Transverse colon (tissue), 4 donors: Measurements from ENCODE around the gene GALNT8. TPM values are rescaled to one million over a fixed set of nuclear protein-coding genes. Genes with fewer than 3 reads are reported as not detected.

ENCODE experiments used
- DNase-seq: peaks from one replicate; pipeline ENCODE4 v3.0.0-alpha.2; 2019
- H3K27ac ChIP-seq, 4 donors: fragments of 200-600 bp; sonication (generic); 2 replicates each; pipeline ENCODE4 v1.5.1; 2016 to 2018; ENCODE audit warnings: inconsistent platforms in 4 of 4
- H3K27me3 ChIP-seq: fragments of 200-600 bp; sonication (generic); 2 replicates; pipeline ENCODE4 v1.5.1; 2017; ENCODE audit warnings: inconsistent platforms
- H3K36me3 ChIP-seq, 4 donors: fragments of 200-600 bp; sonication (generic); 2 replicates each; pipeline ENCODE4 v1.5.1; 2017 to 2019; ENCODE audit warnings: inconsistent platforms in 4 of 4
- H3K4me1 ChIP-seq, 4 donors: fragments of 200-600 bp; sonication (generic); 2 replicates each; pipeline ENCODE4 v1.5.1; 2017 to 2020; ENCODE audit warnings: inconsistent platforms in 4 of 4
- H3K4me3 ChIP-seq, 4 donors: fragments of 200-600 bp; sonication (generic); 1 replicate in 1 of 4; 2 replicates in 3 of 4; pipeline versions ENCODE4 v1.5.1 to v1.6.1; 2017 to 2019; ENCODE audit warnings: inconsistent platforms in 4 of 4
- H3K9me3 ChIP-seq, 2 donors: fragments of 200-600 bp; sonication (generic); 2 replicates each; pipeline ENCODE4 v1.5.1; 2017 to 2019; ENCODE audit warnings: inconsistent platforms in 2 of 2
- EP300 ChIP-seq: sonication (generic); formaldehyde crosslinking; IDR thresholded peaks from one replicate; pipeline ENCODE4 v1.6.1; 2017; ENCODE audit warnings: antibody characterized with exemption, low read depth
- POLR2A ChIP-seq: fragments of 450-650 bp; IDR thresholded peaks from one replicate; pipeline ENCODE4 v1.6.1; 2016; ENCODE audit warnings: antibody characterized with exemption, mild to moderate bottlenecking, moderate library complexity
- POLR2AphosphoS5 ChIP-seq, 3 donors: sonication (generic); formaldehyde crosslinking; IDR thresholded peaks; one replicate each; pipeline ENCODE4 v1.6.1; 2016; ENCODE audit warnings: antibody characterized with exemption in 3 of 3
- WGBS, 2 donors: methylation state at CpG; one replicate each; pipeline ENCODE4 v1.1.5; 2018; ENCODE audit warnings: low coverage in 1 of 2; 5-methylcytosine and 5-hydroxymethylcytosine counted together
- in situ Hi-C, 4 donors: fragments of 200-750 bp; cut with MboI; loops; one replicate each; pipeline versions ENCODE4 v1.15.0 to v1.15.1; 2017; ENCODE audit warnings: low sequenced_read_pairs in 3 of 4, low pct_ligation_motif_present in 1 of 4, low pct_unique_long_range_greater_than_20kb in 1 of 4
- intact Hi-C: fragments of 100-400 bp; cut with DNase I; formaldehyde crosslinking; loops from one replicate; pipeline ENCODE4 v1.15.1; 2023; ENCODE audit warnings: low total_unique reads
- total RNA-seq, 4 donors: library from RNA; depleted of rRNA; stranded (reverse); fragments of >200 nt; gene quantifications; one replicate each; pipeline ENCODE4 v1.1.0, GENCODE V29; 2016
- TF ChIP-seq, protein P1 (sequence below), 5 experiments: fragments of 200-600 bp in 3 of 5; fragments of 450-650 bp in 2 of 5; sonication (generic) in 3 of 5; IDR thresholded peaks; 1 replicate in 2 of 5; 2 replicates in 3 of 5; pipeline ENCODE4 v1.5.1; 2016 to 2017; ENCODE audit warnings: antibody characterized with exemption in 5 of 5, inconsistent platforms in 3 of 5, mild to moderate bottlenecking in 2 of 5, moderate library complexity in 1 of 5

GALNT8 gene
- total RNA-seq, 4 donors from 2014 or later = 3.5 to 43.2 (median 14.2) TPM

- H3K27ac ChIP-seq = no peak overlapping the region
- no peaks in the 10 kb centered on the region for H3K36me3 ChIP-seq
- no peaks in the 10 kb centered on the region for H3K9me3 ChIP-seq
- TF ChIP-seq POLR2A = no peak
- no peak for TF ChIP-seq POLR2AphosphoS5 (IDR thresholded peaks at IDR 0.05)
- H3K27me3 ChIP-seq = no peaks in the 10 kb centered on the region
- in situ Hi-C loops = no loop called here
- H3K4me1 ChIP-seq = no peaks in the 10 kb centered on the region
- intact Hi-C loops = no loop called here
- no peak for DNase-seq
- H3K4me3 ChIP-seq = no peak overlapping the region
These were observed 80.4 kb downstream of the GALNT8 start for GRCh38 chr12:4800555-4800954.

GRCh38 chr12:4802841-4803240 is 82.6 kb downstream of the GALNT8 start:
- DNase-seq = no peak
- Histone ChIP-seq H3K27me3 (peaks cover 15% of the 10 kb centered on the region), H3K9me3 (no peaks in the 10 kb centered on the region), H3K27ac (no peak overlapping the region), H3K4me3 (no peak overlapping the region), H3K4me1 (no peaks in the 10 kb centered on the region), H3K36me3 (no peaks in the 10 kb centered on the region)
- intact Hi-C loops (no loop called here), in situ Hi-C loops (no loop called here)
- 77% methylated on average over 2 of the region's 2 CpGs; no CpG with 5 or more reads in 1 of the 2 donors for WGBS, 2 donors
- TF ChIP-seq POLR2A (no peak), EP300 (no peak), POLR2AphosphoS5 (IDR thresholded peaks at IDR 0.05) (no peak)
- TF ChIP-seq, protein P1, sequence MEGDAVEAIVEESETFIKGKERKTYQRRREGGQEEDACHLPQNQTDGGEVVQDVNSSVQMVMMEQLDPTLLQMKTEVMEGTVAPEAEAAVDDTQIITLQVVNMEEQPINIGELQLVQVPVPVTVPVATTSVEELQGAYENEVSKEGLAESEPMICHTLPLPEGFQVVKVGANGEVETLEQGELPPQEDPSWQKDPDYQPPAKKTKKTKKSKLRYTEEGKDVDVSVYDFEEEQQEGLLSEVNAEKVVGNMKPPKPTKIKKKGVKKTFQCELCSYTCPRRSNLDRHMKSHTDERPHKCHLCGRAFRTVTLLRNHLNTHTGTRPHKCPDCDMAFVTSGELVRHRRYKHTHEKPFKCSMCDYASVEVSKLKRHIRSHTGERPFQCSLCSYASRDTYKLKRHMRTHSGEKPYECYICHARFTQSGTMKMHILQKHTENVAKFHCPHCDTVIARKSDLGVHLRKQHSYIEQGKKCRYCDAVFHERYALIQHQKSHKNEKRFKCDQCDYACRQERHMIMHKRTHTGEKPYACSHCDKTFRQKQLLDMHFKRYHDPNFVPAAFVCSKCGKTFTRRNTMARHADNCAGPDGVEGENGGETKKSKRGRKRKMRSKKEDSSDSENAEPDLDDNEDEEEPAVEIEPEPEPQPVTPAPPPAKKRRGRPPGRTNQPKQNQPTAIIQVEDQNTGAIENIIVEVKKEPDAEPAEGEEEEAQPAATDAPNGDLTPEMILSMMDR (IDR thresholded peaks at IDR 0.05) = no peak

DNA sequence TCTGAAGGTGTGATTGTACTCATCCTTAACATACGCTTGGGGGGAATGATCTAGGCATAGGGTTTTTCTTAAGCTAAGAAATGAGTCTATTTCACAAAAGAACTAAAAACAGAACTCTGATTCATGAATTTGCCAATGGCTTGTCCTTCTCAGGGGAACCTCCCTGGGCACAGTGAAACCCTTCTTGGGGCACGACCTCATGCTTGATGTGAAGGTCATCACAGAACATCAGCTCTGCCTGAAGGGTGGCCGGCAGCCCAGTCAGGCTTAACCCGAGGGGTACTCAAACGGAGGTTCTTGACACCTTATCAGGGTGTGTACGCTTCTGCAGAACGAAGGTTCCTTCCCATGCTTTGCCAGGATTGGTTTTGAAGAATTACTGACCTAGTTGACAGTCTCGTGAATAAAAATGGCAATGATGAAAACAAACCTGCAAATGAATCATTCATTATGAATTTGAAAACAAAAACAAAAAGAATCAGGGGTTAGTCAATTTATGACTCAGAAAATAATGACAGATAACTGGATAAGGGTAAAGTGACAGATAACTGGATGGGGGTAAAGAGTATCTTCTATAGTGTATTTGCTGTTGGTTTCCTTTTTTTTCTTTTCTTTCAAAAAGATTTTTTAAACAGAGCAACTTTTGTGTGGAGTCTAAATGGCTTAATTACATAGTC is 86.4 kb downstream of the GALNT8 start:
- Histone ChIP-seq H3K27ac (no peak overlapping the region), H3K9me3 (no peaks in the 10 kb centered on the region), H3K4me3 (no peak overlapping the region), H3K4me1 (peaks cover 0 to 17% (median 8%) of the 10 kb centered on the region in 4 donors), H3K36me3 (no peaks in the 10 kb centered on the region), H3K27me3 (peaks cover 50% of the 10 kb centered on the region)
- 65% methylated on average over 3 to 8 of the region's 8 CpGs for WGBS, 2 donors
- intact Hi-C loops (no loop called here), in situ Hi-C loops (no loop called here)
- DNase-seq = no peak
- TF ChIP-seq EP300 (no peak), POLR2AphosphoS5 (IDR thresholded peaks at IDR 0.05) (no peak), POLR2A (no peak)
- TF ChIP-seq, protein P1 (IDR thresholded peaks at IDR 0.05) = no peak

GRCh38 chr12:4807116-4807783 is 87.0 kb downstream of the GALNT8 start:
- no peak for DNase-seq
- no peak overlapping the region for H3K27ac ChIP-seq
- TF ChIP-seq EP300 = no peak
- TF ChIP-seq, protein P1 (IDR thresholded peaks at IDR 0.05) = no peak
- no peak for TF ChIP-seq POLR2A
- no peak for TF ChIP-seq POLR2AphosphoS5 (IDR thresholded peaks at IDR 0.05)
- intact Hi-C loops (no loop called here), in situ Hi-C loops (no loop called here)
- no peaks in the 10 kb centered on the region for H3K9me3 ChIP-seq
- H3K27me3 ChIP-seq = peaks cover 57% of the 10 kb centered on the region
- H3K36me3 ChIP-seq = no peaks in the 10 kb centered on the region
- WGBS, 2 donors = 64 to 66% methylated on average over 5 to 6 of the region's 6 CpGs
- H3K4me1 ChIP-seq = peaks cover 0 to 17% (median 8%) of the 10 kb centered on the region in 4 donors
- H3K4me3 ChIP-seq = no peak overlapping the region
